Mesodermal cell (in vitro differentiated cells): ENCODE measurements around the gene GRIPAP1.

ENCODE experiments used
- H3K27ac ChIP-seq: 2 replicates; pipeline ENCODE4 v1.7.0; 2013; ENCODE audit warnings: mild to moderate bottlenecking, low read depth, low read length, moderate library complexity; ENCODE audit not compliant: severe bottlenecking
- H3K36me3 ChIP-seq: 2 replicates; pipeline ENCODE4 v1.7.1; 2013; ENCODE audit warnings: mild to moderate bottlenecking, low read length, moderate library complexity; ENCODE audit not compliant: control insufficient read depth, insufficient read depth
- H3K4me1 ChIP-seq: one replicate; pipeline ENCODE4 v1.7.1; 2013; ENCODE audit warnings: mild to moderate bottlenecking, low read length; ENCODE audit not compliant: insufficient read depth, control insufficient read depth, poor library complexity, severe bottlenecking
- H3K4me3 ChIP-seq: 2 replicates; pipeline ENCODE4 v1.7.0; 2013; ENCODE audit warnings: low read length, control low read depth, mild to moderate bottlenecking; ENCODE audit not compliant: insufficient read depth, poor library complexity, severe bottlenecking; ENCODE audit errors: extremely low read depth
- H3K9me3 ChIP-seq: 2 replicates; pipeline ENCODE4 v1.7.1; 2013; ENCODE audit warnings: mild to moderate bottlenecking, low read length, moderate library complexity; ENCODE audit not compliant: control insufficient read depth
- WGBS, 2 experiments: methylation state at CpG; one replicate each; pipeline ENCODE4 v1.1.5; 2013; ENCODE audit warnings: missing lambda C conversion rate in 2 of 2; ENCODE audit not compliant: insufficient coverage in 2 of 2; 5-methylcytosine and 5-hydroxymethylcytosine counted together

GRIPAP1 gene

DNA sequence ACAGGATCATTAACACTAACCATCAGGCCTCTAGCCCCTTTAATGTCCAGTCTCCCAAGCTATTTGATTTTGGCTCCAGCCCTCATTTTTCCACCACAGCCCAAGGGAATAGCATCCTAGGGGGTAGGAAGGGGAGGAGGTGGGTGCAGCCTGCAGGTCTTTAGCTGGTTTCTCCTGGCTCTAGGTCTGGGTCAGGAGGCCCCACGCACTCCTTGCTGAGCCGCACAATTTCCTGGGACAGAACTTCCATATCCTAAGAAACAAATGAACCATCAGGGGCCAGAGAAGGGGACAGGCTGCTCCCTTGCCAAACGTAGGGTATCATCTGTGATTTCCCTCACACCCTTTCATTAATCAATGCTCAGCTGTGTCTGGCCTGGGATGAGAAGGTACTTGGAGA is 28.0 kb downstream of the GRIPAP1 start:
- Histone ChIP-seq H3K9me3 (no peaks in the 10 kb centered on the region), H3K36me3 (peaks cover 20% of the 10 kb centered on the region), H3K4me1 (no peaks in the 10 kb centered on the region), H3K27ac (no peak overlapping the region), H3K4me3 (no peak overlapping the region)
- WGBS, 2 experiments = no CpG with 5 or more reads among the region's 3 CpGs

DNA sequence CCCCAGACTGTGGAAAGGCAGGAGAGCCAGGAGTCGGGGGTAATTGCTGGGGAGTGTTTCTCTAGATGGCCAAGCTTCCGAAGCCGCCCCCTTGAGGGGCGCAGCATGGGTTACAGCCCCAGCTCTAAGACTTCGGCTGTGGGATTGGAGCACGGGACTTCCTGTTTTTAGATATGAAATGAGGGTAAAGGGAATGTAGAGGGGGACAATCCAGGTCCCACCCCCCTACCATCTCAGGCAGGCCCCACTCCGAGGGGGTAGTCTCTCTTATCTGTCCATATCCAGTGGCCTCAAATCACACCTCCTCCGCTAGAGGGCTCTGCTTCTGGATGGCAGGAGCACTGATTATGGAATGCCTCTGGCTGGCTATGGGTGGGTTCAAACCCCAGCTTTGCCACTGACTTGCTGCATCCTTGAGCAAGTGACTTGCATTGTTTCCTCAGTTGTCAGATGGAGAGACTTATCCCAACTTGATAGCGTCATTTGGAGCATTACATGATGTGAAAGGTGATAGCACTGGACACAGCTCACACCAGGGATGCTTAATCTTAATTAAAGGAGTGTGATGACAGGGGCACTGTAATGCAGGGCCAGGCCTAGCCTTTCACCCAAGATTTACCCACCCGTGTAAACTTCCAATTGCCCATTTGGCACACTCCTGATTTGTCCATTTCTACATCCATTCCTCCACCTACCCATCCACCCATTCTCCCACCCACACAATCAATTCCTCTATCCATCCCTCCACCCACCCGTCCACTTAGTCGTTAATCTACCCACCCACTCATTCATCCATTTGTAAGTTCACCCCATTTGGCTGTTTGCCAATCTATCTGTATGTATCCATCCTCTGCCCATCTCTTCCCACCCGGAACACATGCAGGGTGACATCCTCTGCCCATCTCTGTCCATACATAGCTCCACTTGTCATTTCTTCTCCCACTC is 29.6 kb downstream of the GRIPAP1 start:
- peak overlapping the region; percentile 28 for H3K4me3 ChIP-seq

DNA sequence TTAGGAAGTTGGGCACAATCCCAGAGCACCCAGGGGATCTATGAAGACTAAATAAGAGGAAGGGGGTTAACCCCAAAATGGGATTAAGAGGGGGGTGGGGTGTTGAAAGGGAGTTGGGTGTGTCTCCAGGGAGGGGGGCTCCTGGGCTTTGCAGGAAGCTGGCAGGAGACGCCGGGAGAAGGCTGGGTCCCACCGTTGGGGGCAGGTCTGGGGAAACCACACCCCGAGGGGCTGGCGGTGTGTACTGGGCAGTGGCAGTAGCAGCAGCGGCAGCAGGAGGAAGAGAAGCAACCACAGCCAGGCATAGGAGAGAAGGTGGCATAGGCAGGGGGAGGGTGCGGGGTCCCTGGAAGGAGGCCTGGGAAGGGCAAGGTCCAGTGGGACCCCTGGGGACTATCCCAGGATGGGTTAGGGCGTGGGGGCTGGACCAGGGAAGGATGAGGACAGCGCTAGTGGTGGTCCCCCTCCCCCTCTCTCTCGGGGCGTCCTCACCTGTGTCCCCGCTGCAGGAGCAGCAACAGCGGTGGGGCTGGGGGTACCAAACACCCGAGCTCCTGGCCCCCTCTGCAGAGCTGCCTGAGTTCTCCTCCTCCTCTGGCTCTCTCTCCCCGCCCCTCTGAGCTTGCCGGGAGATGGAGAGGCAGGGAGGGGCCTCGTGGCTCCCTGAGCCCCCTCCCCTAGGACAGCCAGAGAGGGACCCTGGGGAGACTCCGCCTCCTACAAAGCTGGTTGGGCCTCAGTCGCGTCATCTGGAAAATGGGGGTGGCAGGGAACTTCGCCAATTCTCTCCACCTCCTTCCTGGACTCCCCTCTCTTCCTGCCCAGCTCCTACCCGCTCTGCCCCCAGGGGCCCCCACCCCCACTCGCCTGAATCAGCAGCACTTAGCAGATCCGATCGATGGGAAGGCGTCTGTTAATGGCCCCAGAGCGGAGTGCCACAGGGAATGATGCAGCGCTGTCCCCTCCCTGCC is 30.5 kb downstream of the GRIPAP1 start, which contains the start of gene KCND1:
Gene KCND1, minus strand, starts transcription at position 596 of the 971 bp plus-strand sequence. CDS start 1,573 bp downstream, outside the sequence.
- H3K4me1 ChIP-seq = peaks cover 8% of the 10 kb centered on the region
- 23 to 33% methylated on average over 1 to 6 of the region's 28 CpGs for WGBS, 2 experiments

More for the DNA sequence above, 29.6 kb downstream of the GRIPAP1 start:
- no peak overlapping the region for H3K27ac ChIP-seq
- peaks cover 12% of the 10 kb centered on the region for H3K36me3 ChIP-seq
- H3K9me3 ChIP-seq = no peaks in the 10 kb centered on the region
- 56 to 83% methylated on average over 4 to 8 of the region's 13 CpGs for WGBS, 2 experiments
- H3K4me1 ChIP-seq = peaks cover 3% of the 10 kb centered on the region

DNA sequence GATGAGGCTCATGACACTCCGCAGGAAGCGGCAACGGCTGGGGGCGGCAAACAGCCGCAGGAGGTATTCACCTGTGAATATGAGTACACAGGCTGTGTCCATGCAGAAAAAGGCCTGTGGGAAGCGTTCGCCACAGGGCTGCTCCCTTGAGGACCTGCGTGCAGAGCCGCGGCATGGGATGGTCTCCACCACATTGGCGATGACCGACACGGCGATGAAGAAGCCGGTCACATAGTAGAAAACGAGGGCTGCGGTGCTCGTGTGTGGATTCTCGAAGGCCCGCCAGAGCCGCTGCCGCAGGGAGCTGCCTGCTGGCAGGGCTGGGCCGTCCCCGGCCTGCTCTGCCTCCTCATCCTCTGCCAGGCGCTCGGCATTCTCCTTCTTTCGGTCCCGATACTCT is 32.6 kb downstream of the GRIPAP1 start:
- no peak overlapping the region for H3K4me3 ChIP-seq
- H3K36me3 ChIP-seq = peaks cover 9% of the 10 kb centered on the region
- no peak overlapping the region for H3K27ac ChIP-seq
- no peaks in the 10 kb centered on the region for H3K9me3 ChIP-seq
- 95 to 96% methylated on average over 10 to 22 of the region's 28 CpGs for WGBS, 2 experiments
- H3K4me1 ChIP-seq = peaks cover 8% of the 10 kb centered on the region

More for the DNA sequence above, 30.5 kb downstream of the GRIPAP1 start, which contains the start of gene KCND1:
- Histone ChIP-seq H3K36me3 (peaks cover 4% of the 10 kb centered on the region), H3K4me3 (peak within 1 kb of the TSS; percentile 28), H3K27ac (no peak within 1 kb of the TSS), H3K9me3 (no peaks in the 10 kb centered on the region)

DNA sequence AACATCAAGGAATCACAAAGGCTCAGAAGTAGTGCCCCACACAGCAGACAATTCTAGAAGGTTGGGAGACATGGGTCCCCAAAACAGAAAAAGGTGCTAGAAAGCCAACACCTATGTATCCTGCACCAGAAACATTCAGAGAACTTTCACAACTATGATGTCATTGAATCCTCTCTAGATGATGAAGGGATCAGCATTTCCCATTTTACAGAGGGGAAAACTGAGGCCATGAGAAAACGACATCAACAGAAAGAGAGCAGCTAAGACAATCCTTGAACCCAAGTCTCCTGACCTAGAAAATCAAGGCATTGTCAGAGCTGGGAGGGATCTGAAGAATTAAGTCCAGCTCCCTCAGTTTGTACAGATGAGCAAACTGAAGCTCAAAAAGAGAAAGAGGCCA is 33.7 kb downstream of the GRIPAP1 start:
- Histone ChIP-seq H3K4me1 (peaks cover 8% of the 10 kb centered on the region), H3K4me3 (no peak overlapping the region), H3K27ac (no peak overlapping the region), H3K36me3 (peaks cover 9% of the 10 kb centered on the region), H3K9me3 (no peaks in the 10 kb centered on the region)
- WGBS, 2 experiments = no CpG with 5 or more reads among the region's 1 CpG

DNA sequence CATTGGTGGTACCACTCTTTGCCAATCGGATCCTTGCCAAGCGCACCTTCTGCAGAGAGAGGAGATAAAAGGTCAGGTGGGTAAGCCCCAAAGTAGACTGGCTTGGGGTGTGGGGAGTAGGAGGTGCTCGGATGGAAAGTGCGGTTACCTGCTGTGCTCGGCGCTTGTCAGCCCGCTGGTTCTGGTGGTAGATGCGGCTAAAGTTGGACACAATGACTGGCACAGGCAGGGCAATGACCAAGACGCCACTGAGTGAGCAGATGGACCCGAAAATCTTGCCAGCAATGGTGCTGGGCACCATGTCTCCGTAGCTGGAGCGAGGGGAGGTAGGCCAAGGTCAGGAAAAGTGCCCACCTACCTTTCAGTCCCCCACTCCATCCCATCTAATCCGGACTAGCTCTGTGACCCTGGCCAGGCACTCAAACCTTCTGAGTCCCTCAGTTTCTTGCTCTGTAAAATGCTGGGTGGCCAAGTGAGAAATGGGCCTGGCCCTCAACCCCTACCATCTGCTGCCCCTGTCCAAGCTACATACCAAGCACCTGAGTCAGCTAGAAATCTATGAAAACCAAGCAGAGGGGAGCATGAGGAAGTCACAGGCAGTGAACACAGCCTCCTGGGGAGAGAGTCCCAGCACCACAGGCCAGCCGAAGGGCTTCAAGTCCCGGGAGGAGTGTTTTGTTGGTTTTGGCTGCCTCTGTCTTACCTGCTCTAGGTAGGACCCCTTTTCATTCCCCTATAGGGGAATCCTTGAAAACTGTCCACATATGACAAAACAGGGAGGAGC is 35.1 kb downstream of the GRIPAP1 start:
- 88 to 98% methylated on average over 4 to 6 of the region's 15 CpGs for WGBS, 2 experiments
- Histone ChIP-seq H3K4me1 (peaks cover 14% of the 10 kb centered on the region), H3K27ac (no peak overlapping the region), H3K9me3 (no peaks in the 10 kb centered on the region), H3K36me3 (peaks cover 9% of the 10 kb centered on the region), H3K4me3 (no peak overlapping the region)

DNA sequence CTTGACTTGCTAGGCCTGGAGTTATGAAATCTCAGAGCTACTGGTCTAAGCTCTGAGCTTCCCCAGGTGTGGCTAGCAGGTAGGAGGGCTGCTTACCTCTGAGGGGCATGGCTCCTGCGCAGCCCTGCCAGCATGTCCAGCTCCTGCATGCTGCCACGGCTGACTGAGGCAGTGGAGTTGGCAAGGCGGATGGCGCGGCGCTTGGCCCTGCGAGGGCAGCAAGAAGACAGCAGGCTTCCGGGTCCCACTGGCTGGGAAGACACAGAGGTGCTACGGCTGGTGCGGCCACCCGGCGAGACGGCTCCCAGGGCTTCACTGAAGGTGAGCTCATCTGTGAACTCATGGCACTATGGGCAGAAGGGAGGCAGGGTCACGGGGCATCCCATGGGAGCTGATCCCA is 36.1 kb downstream of the GRIPAP1 start:
- no peak overlapping the region for H3K4me3 ChIP-seq
- H3K27ac ChIP-seq = no peak overlapping the region
- 96 to 98% methylated on average over 8 to 14 of the region's 14 CpGs for WGBS, 2 experiments
- peaks cover 14% of the 10 kb centered on the region for H3K4me1 ChIP-seq
- peaks cover 9% of the 10 kb centered on the region for H3K36me3 ChIP-seq
- H3K9me3 ChIP-seq = no peaks in the 10 kb centered on the region

DNA sequence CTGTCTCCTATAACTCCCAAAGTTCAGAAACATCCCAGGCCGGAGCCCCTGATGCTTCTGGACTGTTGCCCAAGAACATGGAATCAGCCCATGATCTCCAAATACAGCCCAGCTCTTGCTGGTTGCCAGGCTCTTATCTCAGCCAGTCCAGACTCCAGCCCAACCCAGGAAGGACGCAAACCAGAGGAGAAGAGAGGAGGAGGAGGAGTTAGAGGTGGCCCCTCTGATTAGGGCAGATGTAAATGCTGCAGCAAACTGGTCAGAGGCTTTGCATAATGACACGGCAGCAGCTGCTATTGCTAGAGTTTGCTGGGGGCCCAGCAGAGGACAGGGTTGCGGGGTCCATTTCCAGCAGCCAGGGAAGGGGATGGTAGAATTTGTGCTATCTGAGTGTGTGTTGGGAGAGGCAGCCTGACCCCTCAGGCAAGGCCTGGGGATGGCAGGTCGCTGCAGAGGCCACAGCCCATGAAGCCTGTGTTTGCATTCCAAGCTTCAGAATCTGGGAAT is 40.4 kb downstream of the GRIPAP1 start:
- no peaks in the 10 kb centered on the region for H3K9me3 ChIP-seq
- H3K4me3 ChIP-seq = no peak overlapping the region
- WGBS, 2 experiments = 38 to 71% methylated on average over 2 to 3 of the region's 5 CpGs
- peaks cover 5% of the 10 kb centered on the region for H3K4me1 ChIP-seq
- peak overlapping the region; percentile 59 for H3K27ac ChIP-seq
- peaks cover 9% of the 10 kb centered on the region for H3K36me3 ChIP-seq

DNA sequence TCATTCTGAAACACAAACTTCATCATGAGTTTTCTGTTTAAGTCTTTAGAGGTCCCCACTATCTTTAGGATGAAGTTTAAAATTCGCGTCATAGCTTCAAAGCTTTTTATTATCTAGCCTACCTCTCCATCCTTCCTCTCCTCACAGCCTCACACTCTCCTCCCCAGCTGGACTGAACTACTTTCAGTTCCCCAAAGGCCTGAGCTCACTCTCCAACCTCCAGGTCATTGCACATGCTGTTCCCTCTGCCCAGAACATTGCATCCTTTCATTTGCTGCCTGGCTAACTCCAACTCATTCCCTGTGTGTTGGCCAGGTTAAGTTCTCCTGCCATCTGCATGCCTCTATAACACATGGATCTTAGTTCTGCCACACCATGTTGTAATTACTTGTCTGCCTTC is 41.8 kb downstream of the GRIPAP1 start:
- no CpG with 5 or more reads among the region's 2 CpGs for WGBS, 2 experiments
- no peak overlapping the region for H3K4me3 ChIP-seq
- no peaks in the 10 kb centered on the region for H3K9me3 ChIP-seq
- peaks cover 5% of the 10 kb centered on the region for H3K4me1 ChIP-seq
- peaks cover 11% of the 10 kb centered on the region for H3K36me3 ChIP-seq
- no peak overlapping the region for H3K27ac ChIP-seq
